Astrocyte (in vitro differentiated cells and primary cell): ENCODE results near the gene PPP2R2B.

Experiments
- EZH2 ChIP-seq: IDR thresholded peaks from 2 replicates; pipeline ENCODE4 v1.6.1; 2012; ENCODE audit warnings: mild to moderate bottlenecking, low read length, inconsistent platforms; ENCODE audit not compliant: insufficient read depth
- TF ChIP-seq, protein P1 (sequence below): IDR thresholded peaks from 2 replicates; pipeline ENCODE4 v1.5.1; 2011; ENCODE audit warnings: low read depth, mild to moderate bottlenecking, inconsistent platforms, low read length, moderate library complexity; ENCODE audit not compliant: insufficient read depth

DNA sequence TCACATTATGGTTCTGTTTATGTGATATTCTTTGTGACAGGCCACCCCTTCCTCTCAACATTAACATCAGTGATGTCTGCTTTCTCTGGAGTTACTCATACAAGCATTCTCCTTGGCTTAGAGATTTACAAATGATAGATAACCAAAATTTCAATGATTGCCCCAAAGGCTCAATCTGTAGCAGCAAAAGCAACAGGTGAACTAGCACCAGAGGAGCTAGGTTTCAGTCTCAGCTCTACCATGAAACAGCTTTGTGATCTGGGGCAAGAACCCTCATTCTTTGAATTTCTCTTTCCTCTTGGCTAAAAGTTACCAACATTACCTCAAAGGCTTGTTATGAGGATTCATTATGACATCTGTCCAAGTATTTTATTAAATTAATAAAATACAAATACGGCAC is 120.5 kb downstream of the PPP2R2B start:
- TF ChIP-seq, protein P1, sequence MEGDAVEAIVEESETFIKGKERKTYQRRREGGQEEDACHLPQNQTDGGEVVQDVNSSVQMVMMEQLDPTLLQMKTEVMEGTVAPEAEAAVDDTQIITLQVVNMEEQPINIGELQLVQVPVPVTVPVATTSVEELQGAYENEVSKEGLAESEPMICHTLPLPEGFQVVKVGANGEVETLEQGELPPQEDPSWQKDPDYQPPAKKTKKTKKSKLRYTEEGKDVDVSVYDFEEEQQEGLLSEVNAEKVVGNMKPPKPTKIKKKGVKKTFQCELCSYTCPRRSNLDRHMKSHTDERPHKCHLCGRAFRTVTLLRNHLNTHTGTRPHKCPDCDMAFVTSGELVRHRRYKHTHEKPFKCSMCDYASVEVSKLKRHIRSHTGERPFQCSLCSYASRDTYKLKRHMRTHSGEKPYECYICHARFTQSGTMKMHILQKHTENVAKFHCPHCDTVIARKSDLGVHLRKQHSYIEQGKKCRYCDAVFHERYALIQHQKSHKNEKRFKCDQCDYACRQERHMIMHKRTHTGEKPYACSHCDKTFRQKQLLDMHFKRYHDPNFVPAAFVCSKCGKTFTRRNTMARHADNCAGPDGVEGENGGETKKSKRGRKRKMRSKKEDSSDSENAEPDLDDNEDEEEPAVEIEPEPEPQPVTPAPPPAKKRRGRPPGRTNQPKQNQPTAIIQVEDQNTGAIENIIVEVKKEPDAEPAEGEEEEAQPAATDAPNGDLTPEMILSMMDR, result no peak
- TF ChIP-seq EZH2, result no peak
